Aorta (tissue), 4 donors: ENCODE measurements around the gene MRRF. TPM values are rescaled to one million over a fixed set of nuclear protein-coding genes. Genes with fewer than 3 reads are reported as not detected.

Source experiments
- polyA plus RNA-seq, 2 donors: library from polyadenylated mRNA; stranded (reverse); fragments of 200-250 nt; gene quantifications; one replicate each; pipeline ENCODE4 v1.2.3, GENCODE V29; 2013
- total RNA-seq, 2 donors: library from RNA; stranded (reverse); fragmentation: NEBNext Ultra II Directional; extraction: Animal tissue kit (Norgen Biotek cat#: 25700); gene quantifications; one replicate each; pipeline ENCODE4 v1.2.1, GENCODE V29; 2021
- donor health status: healthy with polysubstance abuse.
- donor health status: Bipolar disorder and iron deficiency.
- donor health status: DM: no; HTN: no; CAD: no.
- donor health status: DM: yes; HTN: yes; CAD: no.

The MRRF gene
- total and polyA plus RNA-seq, 4 donors, result 18.7 to 28.7 (median 20.5) TPM

Other genes with a start within 250 kb of the MRRF start
- gene TTLL11, start 171.6 kb upstream of the MRRF start, total RNA-seq, result 10 to 100 TPM; 23.7 to 31.4 TPM
- 10 to 100 TPM in 1 of 2 donors, 1 to 10 TPM in 1; 7.7 to 12.9 TPM for gene TTLL11, start 171.6 kb upstream of the MRRF start, polyA plus RNA-seq
- gene NDUFA8, start 105.1 kb upstream of the MRRF start, total RNA-seq, result 10 to 100 TPM; 25.3 to 26.9 TPM
- 10 to 100 TPM; 59.0 to 65.6 TPM for gene NDUFA8, start 105.1 kb upstream of the MRRF start, polyA plus RNA-seq
- gene MORN5, start 105.0 kb upstream of the MRRF start, total RNA-seq, result not detected
- not detected for gene MORN5, start 105.0 kb upstream of the MRRF start, polyA plus RNA-seq
- 10 to 100 TPM; 12.2 to 13.8 TPM for gene LHX6, start 35.9 kb upstream of the MRRF start, total RNA-seq
- gene LHX6, start 35.9 kb upstream of the MRRF start, polyA plus RNA-seq, result not detected
- gene RBM18, start within 50 bp of the MRRF start, total RNA-seq, result 10 to 100 TPM; 15.0 to 16.6 TPM
- gene RBM18, start within 50 bp of the MRRF start, polyA plus RNA-seq, result 1 to 10 TPM; 7.6 to 8.3 TPM
- gene PTGS1, start 106.1 kb downstream of the MRRF start, total RNA-seq, result 10 to 100 TPM; 10.4 to 20.3 TPM
- 1 to 10 TPM; 3.1 to 5.9 TPM for gene PTGS1, start 106.1 kb downstream of the MRRF start, polyA plus RNA-seq
- not detected for gene OR1J1, start 213.0 kb downstream of the MRRF start, total RNA-seq
- not detected for gene OR1J1, start 213.0 kb downstream of the MRRF start, polyA plus RNA-seq
- not detected for gene OR1J2, start 245.9 kb downstream of the MRRF start, total RNA-seq
- gene OR1J2, start 245.9 kb downstream of the MRRF start, polyA plus RNA-seq, result not detected